ENCODE results near the gene GATB.

The GATB gene

DNA sequence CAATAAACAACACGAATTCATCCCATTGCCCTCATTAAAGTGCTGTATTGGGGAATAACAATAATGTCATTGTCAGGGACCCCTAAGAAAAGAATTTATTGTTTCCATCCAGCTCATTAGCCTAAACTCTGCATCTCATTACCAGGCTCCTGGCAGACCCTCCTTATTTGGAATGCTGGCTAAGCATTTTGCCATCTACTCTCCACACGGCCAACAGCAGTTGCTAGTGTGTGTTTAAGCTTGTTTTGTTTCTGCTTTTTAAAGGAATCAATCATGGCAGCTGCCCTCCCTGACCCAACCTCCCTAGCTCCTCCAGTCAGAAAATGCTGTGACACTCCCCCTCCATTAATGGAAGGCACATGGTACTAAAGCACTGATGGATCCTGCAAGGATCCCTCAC is 43.5 kb downstream of the GATB start:
- TF ChIP-seq CTCF (IDR thresholded peaks at IDR 0.05; ENCODE audit: control insufficient read depth, extremely low read depth, insufficient read depth) = no peak
- H3K4me3 ChIP-seq (ENCODE audit: low read depth, low read length) = no peak overlapping the region
- no peak for DNase-seq (ENCODE audit: low read depth)

- TF ChIP-seq CTCF (IDR thresholded peaks at IDR 0.05; ENCODE audit: control insufficient read depth, extremely low read depth, insufficient read depth) = no peak
- H3K4me3 ChIP-seq (ENCODE audit: low read depth, low read length) = no peak overlapping the region
These were observed 44.5 kb downstream of the GATB start for GRCh38 chr4:151716324-151716723.

DNA sequence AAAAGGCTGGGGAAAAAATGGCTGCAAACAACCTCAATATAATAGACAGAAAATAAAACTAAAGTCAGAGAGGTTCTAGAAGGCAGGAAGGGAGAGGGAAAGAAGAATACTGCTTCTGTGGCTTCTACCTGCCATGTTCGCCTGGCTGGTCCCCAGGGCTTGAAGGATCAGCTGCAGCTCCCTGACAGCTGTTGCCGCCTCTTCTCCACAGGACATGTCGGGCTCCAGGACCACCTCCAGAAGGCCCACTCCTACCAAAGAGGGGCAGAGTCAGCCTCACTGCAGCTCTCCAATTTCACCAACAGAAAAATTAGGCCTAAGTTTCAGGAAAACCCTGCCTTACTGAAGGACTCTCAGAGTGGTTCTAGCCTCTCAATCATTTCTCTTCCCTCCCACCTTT is 44.9 kb downstream of the GATB start:
- no peak for TF ChIP-seq CTCF (IDR thresholded peaks at IDR 0.05; ENCODE audit: control insufficient read depth, extremely low read depth, insufficient read depth)
- no peak overlapping the region for H3K4me3 ChIP-seq (ENCODE audit: low read depth, low read length)
- DNase-seq (ENCODE audit: low read depth) = no peak

More at GRCh38 chr4:151716324-151716723, 44.5 kb downstream of the GATB start:
- DNase-seq (ENCODE audit: low read depth) = no peak

GRCh38 chr4:151712777-151713176 is 48.0 kb downstream of the GATB start:
- DNase-seq (ENCODE audit: low read depth) = no peak
- TF ChIP-seq CTCF (IDR thresholded peaks at IDR 0.05; ENCODE audit: control insufficient read depth, extremely low read depth, insufficient read depth) = no peak
- no peak overlapping the region for H3K4me3 ChIP-seq (ENCODE audit: low read depth, low read length)

DNA sequence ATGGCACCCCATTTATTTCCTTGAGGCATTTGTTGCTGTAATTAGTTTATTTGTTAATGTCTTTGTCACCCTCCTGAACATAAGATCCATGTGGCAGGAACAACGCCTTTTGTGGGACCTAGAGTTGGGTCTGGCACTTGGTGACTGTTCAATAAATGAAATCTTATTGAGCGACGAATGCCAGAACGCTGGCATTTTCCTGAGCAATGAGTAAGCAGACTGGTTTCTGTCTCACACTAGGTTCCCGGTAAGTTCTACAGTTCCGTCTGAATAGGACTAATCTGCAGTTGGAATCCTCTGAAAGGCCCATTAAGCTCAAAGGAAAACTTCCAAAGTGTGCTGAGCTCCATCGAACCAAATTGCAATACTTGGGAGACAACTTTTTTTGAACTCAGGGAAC is 49.2 kb downstream of the GATB start:
- TF ChIP-seq CTCF (IDR thresholded peaks at IDR 0.05; ENCODE audit: control insufficient read depth, extremely low read depth, insufficient read depth) = no peak
- no peak overlapping the region for H3K4me3 ChIP-seq (ENCODE audit: low read depth, low read length)
- DNase-seq (ENCODE audit: low read depth) = no peak

- DNase-seq (ENCODE audit: low read depth) = no peak
- H3K4me3 ChIP-seq (ENCODE audit: low read depth, low read length) = no peak overlapping the region
- TF ChIP-seq CTCF (IDR thresholded peaks at IDR 0.05; ENCODE audit: control insufficient read depth, extremely low read depth, insufficient read depth) = no peak
These were observed 51.2 kb downstream of the GATB start for GRCh38 chr4:151709587-151709986.

- DNase-seq (ENCODE audit: low read depth) = no peak
- H3K4me3 ChIP-seq (ENCODE audit: low read depth, low read length) = no peak overlapping the region
- TF ChIP-seq CTCF (IDR thresholded peaks at IDR 0.05; ENCODE audit: control insufficient read depth, extremely low read depth, insufficient read depth) = no peak
These were observed 51.7 kb downstream of the GATB start for GRCh38 chr4:151709071-151709470.
